Renal cortex interstitium (tissue), 15 donors: ENCODE results near the gene HPS1. TPM values are rescaled to one million over a fixed set of nuclear protein-coding genes. Genes with fewer than 3 reads are reported as not detected.

Source experiments
- DNase-seq, 11 donors: peaks; one replicate each; pipeline ENCODE4 v3.0.0-alpha.2; 2013; ENCODE audit warnings: low read depth in 9 of 11, low spot score in 4 of 11; ENCODE audit errors: extremely low read depth in 1 of 11
- long read RNA-seq, 16 experiments: transcript quantifications; one replicate each; lab custom pipeline, GENCODE V29; 2026
- polyA plus RNA-seq, 3 donors: library from polyadenylated mRNA; unstranded; fragments of 120-200 nt; gene quantifications; one replicate each; pipeline ENCODE4 v1.2.1, GENCODE V29; 2013; ENCODE audit not compliant: insufficient read length in 3 of 3

HPS1 gene
- polyA plus RNA-seq, result 10 to 100 TPM; 35.6 to 44.4 (median 36.5) TPM
- long read RNA-seq, donor 1, partial matches to known transcripts, result 6 of 10 reads
- long read RNA-seq, donor 1, other reads (novel, unspliced or antisense), result 0 of 10 reads
- long read RNA-seq, donor 2, partial matches to known transcripts, result 13 of 15 reads
- long read RNA-seq, donor 2, other reads (novel, unspliced or antisense), result 0 of 15 reads
- long read RNA-seq, donor 3, partial matches to known transcripts, result 0 of 2 reads
- long read RNA-seq, donor 3, other reads (novel, unspliced or antisense), result 0 of 2 reads
- long read RNA-seq, donor 4, partial matches to known transcripts, result 5 of 6 reads
- long read RNA-seq, donor 4, other reads (novel, unspliced or antisense), result 0 of 6 reads
- long read RNA-seq, donor 5, result 0 reads
- long read RNA-seq, donor 6, partial matches to known transcripts, result 0 of 4 reads
- long read RNA-seq, donor 6, other reads (novel, unspliced or antisense), result 0 of 4 reads
- long read RNA-seq, donor 7, partial matches to known transcripts, result 0 of 8 reads
- long read RNA-seq, donor 7, other reads (novel, unspliced or antisense), result 0 of 8 reads
- long read RNA-seq, donor 8, transcript HPS1-207 (4 exons, 922 nt), result major isoform, 5 of 8 reads
- long read RNA-seq, donor 8, partial matches to known transcripts, result 0 of 8 reads
- long read RNA-seq, donor 8, other reads (novel, unspliced or antisense), result 0 of 8 reads
- long read RNA-seq, donor 9, partial matches to known transcripts, result 0 of 2 reads
- long read RNA-seq, donor 9, other reads (novel, unspliced or antisense), result 0 of 2 reads
- long read RNA-seq, donor 10, partial matches to known transcripts, result 9 of 12 reads
- long read RNA-seq, donor 10, other reads (novel, unspliced or antisense), result 0 of 12 reads
- long read RNA-seq, donor 11, partial matches to known transcripts, result 6 of 12 reads
- long read RNA-seq, donor 11, other reads (novel, unspliced or antisense), result 0 of 12 reads
- long read RNA-seq, donor 12, partial matches to known transcripts, result 0 of 1 reads
- long read RNA-seq, donor 12, other reads (novel, unspliced or antisense), result 0 of 1 reads
- long read RNA-seq, donor 13, result 0 reads
- long read RNA-seq, donor 14, partial matches to known transcripts, result 0 of 6 reads
- long read RNA-seq, donor 14, other reads (novel, unspliced or antisense), result 0 of 6 reads
- long read RNA-seq, donor 15, result 0 reads
- long read RNA-seq, donor 16, partial matches to known transcripts, result 8 of 19 reads
- long read RNA-seq, donor 16, other reads (novel, unspliced or antisense), result 0 of 19 reads

- DNase-seq, result peak in 9 of 11 donors; percentile 31 to 64 (median 48)
Measured at GRCh38 chr10:98446661-98447221, at the start of gene HPS1. Gene HPS1 (minus strand): TSS chr10:98446935. CDS start chr10:98443240, 3,695 bp downstream.

DNA sequence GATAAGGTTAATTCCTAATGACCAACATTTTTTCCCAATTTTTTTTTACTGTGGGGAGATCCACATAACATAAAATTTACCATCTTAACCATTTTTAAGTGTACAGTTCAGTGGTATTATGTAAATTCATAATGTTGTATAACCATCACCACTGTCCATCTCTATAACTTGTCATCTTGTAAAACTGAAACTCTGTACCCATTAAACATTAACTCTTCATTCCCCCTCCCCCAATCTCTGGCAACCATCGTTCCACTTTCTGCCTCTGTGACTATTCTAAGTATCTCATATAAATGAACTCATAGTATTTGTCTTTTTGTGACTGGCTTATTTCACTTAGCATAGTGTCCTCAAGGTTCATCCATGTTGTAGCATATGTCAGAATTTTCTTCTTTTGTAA is 46.0 kb upstream of the HPS1 start:
- no peak for DNase-seq

DNA sequence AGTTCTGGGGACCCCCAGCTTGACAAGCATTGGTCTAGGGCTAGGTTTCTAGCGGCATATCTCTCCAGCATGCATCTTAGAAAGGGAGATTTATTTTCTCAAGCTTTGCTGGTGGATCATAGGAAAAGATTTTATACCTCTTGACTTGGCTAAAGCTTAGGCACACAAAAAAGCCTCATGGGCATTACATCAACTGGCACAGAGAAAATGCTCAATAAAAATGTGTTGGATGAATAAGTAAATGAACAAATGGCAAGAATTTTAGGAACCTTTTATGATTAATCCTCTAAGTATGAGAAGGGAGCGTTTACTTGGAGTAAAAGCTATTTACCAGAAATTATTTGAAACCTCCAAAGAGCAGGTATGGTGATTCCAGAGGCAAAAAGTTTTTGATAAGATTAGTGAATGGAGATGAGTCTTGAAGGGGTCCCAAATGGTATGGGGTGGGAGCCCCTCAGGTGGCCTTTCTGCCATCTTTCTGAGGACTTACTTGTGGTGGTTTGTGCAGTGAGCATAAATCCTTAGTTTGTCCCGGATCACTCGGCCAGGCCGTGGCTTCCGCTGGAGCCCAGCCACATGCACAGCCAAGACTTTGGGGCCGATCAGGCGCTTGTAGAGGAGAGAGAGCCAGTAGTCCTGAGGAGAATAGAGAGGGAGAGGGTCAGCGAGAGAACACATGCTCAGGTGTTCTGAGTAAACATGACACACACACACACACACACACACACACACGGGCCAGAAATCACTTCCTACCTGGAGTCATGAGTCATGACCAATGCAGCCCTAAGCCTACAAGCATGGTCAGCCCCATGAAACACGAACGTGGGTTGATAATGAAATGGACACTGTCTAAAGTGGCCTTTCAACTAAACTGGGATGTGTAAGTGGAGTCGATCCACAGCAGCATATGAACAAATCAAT is 43.1 kb upstream of the HPS1 start:
- DNase-seq, result no peak

GRCh38 chr10:98488669-98489430 is 42.1 kb upstream of the HPS1 start:
- no peak for DNase-seq

- no peak for DNase-seq
Measured at GRCh38 chr10:98487649-98488048, 40.9 kb upstream of the HPS1 start.

DNA sequence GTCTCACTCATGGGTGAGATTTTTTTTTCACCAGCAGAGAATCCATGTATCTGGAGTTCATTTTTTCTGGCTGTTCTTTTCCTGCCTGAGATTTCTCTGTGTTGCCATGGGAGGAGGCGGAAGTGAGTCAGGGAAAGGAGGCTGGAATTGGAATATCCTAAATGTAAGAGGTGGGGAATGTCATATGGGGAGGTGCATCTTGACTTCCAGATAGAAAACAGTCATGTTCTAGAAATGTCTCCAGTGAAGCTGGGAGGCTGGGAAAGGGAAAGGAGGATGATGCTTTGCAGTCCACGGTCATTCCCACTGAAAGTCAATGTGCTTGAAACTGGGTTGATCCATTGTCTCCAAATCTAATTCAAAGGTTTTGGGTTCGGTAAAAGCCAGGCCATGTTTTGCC is 39.7 kb upstream of the HPS1 start:
- DNase-seq, result no peak

DNA sequence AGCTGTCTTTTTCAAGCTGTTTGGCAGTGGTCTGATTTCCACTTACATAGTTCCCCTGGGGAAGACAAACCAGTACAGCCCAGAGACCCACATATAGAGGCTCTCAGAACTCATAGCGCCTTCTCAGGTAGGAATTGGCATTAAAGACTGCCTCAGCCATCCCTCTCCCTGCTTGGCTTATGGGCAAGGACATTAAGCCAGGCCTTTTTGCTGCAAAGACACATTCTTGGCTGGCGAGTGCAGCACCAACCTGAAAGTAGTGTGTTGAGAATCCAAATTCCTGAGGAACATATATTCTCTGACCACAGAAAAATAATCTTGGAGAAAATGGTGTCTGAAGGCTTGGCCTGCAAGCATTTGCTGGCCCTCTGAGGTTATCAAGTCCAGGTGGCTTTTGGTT is 39.2 kb upstream of the HPS1 start:
- DNase-seq, result no peak

DNA sequence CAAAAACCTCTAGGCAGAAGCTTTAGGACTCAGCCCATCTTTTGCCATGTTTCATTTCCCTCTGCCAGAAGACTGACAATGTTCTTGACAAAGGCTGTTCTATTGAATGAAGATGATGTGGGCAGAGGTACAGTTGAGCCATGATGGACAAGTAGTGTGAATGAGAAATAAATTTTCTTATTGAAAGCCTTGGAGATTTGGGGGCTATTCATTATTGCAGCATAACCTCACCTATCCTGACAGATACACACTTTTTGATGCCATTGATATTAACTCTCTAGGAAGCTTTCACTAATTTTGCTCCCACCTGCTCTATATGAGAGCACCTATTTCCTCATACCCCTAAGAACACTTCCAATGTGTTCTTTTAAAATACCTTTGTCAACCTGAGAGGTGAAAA is 36.9 kb upstream of the HPS1 start:
- DNase-seq, result no peak

GRCh38 chr10:98482096-98482495 is 35.4 kb upstream of the HPS1 start:
- no peak for DNase-seq

GRCh38 chr10:98481404-98481945 is 34.7 kb upstream of the HPS1 start:
- no peak for DNase-seq

DNA sequence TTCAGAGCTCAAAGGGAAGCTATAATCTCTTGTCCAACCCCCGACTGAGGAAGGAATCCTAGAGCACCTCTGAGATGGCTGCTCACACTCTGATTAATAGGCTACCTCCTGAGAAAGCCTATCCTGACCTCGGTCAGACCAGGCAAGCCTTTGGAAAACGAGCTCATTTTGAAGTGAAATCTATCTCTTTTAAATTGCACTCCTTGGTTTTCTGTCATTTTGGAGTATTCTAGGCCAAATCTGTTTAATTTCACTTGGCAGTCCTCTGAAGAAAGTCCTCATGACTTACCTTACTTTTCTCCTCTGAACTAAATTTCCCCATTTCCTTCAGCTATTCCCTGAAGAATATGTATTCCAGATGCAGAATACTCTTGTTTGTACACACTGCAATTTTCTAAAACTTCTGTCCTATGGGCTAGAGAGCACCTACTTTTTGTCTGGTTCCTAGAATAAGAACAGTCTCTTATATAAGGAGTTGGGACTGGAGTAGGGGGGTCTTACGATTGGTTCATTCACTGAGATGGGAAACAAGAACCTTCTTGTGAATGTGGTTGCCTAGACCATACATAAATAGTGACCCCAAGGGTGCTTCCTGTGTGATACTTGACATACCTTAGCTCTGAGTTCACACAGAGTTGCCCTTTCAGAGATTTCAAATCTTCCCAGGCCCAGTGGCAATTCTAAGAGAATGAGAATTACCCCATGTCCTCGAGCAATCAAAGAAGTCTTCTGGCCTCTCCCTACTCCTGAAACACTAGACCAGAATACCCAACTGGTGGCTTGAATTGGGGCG is 31.9 kb upstream of the HPS1 start:
- no peak for DNase-seq

- DNase-seq, result no peak
Measured at GRCh38 chr10:98477861-98478260, 31.1 kb upstream of the HPS1 start.

DNA sequence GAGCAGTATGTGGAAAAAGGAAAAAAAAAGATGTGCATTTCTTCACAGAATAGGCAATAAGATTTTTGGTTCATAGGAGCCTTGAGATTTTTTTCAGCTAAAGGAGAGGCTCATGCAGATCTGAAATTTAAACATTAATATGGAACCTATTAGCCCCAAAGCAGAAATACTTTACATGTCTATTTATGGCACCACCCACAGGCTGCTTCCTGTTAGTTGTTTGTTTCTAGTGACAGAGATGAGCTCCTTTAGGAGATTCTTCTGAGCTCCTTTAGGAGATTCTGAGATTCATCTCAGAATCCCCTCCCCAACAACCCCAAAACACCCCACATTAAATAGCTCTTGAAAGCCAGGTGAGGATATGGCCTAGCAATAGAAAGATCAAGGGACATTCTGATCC is 27.9 kb upstream of the HPS1 start:
- DNase-seq, result no peak

GRCh38 chr10:98472196-98472595 is 25.5 kb upstream of the HPS1 start:
- DNase-seq, result peak in 1 of 11 donors; percentile 13

DNA sequence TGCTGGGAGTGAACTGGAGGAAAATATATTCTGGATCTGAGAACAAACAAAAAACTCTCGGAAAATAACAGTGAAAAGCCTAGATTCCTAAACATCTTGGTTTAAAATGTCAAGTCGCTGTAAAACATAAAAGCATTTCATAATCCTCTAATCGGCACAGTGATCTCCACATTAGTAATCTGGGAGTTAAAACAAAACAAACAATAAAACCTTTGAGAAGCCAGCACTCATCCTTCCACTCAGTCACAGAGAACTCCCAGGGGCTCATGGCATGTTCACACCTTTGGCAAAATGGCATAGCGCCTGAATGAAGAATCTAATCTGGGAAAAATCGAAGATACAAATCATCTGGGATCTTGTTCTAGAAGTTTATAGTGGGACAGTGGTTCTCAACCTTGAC is 24.1 kb upstream of the HPS1 start:
- no peak for DNase-seq
